NCI-H1048 (cell line): ENCODE data around the gene SND1.

ENCODE experiments used
- DNase-seq: peaks from one replicate; lab custom pipeline; 2025; lab: John Stamatoyannopoulos, UW

Gene SND1

DNA sequence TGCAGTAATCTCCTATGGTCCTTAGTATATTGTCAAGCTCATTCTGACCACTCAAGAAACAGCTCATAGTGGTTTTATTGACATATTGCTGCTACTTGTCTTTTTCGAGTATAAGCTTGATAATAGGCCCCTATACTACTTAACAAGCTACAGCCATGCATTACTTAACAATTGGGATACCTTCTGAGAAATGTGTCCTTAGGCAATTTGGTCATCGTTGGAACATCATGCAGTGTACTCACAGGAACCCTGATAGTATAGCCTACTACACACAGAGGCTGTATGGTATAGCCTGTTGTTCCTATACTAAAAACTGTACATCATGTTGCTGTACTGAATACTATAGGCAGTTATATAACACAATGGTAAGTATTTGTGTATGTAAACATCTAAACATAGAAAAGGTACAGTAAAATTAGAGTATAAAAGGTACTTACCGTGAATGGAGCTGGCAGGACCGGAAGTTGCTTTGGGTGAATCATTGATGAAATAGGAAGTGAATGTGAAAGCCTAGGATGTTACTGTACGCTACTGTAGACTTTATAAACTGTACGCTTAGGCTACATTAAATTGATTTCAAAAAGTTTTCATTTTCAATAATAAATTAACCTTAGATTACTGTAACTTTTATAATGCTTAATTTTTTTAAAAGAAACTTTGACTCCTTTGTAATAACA, 218.4 kb downstream of the SND1 start:
- DNase-seq = no peak

DNA sequence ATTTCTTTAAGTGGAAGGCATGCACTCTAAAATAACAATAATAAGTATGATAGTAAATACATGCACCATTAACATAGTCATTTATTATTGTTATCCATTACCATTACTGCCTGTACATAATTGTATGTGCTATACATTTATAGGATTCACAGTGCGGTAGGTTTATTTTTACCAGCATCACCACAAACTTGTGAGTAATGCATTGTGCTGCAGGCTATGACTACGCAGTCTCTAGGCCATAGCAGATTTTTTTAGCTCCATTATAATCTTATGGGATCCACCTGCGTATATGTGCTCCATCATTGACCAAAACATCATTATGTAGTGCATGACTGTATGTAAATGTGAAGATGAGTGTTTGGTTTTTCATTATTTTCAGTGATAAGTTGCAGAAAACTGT, 219.2 kb downstream of the SND1 start:
- DNase-seq = no peak

DNA sequence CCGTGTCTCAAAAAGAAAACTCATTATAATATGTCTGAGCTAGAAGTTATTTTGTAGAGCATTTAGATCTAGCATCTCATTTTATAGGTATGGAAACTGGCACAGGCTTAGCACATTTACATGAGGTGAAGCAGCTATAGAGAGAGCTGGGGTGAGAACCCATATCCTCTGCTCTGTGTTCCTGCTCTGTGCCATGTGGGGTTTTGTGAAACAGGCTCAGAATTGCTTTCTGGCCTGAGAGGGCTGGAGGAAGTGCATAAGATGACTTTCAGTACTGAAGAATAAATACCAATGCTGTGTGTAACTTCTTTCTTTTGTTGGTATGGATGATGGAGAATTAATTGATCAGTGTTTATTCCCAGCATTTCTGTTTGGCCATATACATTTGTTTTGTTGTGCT, 220.1 kb downstream of the SND1 start:
- no peak for DNase-seq

- DNase-seq = no peak
These were observed 221.2 kb downstream of the SND1 start for GRCh38 chr7:127873151-127873550.

- DNase-seq = no peak
These were observed 222.0 kb downstream of the SND1 start for GRCh38 chr7:127873715-127874636.

DNA sequence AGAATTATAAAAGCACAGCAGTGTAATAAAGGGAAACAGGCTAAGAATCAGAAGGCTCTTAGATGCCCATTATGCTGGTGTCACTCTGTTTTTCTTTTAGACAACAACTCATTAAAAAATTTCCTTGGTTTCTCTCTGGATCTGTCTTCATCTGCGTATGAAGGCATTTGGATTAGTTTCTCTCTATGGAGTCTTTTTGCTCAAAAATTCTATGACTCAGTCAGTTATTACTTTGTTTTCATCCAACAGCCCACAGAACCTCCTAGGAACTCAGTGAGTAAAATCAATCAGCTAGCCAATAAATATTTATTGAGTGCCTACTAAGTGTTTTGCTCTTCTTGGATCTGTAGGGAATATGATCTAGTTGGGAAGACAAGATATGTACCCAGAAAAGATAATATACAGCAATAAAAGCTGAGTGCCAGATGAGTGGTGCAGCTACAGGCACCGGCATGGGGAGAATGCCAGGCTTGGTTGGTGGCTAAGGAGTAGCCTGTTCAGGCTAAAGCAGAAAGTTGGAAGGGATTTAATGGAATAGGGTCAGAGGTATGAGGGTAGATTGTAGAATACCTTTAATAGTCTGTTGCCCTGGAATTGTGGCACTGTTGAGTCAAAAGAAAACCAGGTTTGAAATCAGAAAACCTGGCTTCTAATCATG, 223.1 kb downstream of the SND1 start:
- no peak for DNase-seq

DNA sequence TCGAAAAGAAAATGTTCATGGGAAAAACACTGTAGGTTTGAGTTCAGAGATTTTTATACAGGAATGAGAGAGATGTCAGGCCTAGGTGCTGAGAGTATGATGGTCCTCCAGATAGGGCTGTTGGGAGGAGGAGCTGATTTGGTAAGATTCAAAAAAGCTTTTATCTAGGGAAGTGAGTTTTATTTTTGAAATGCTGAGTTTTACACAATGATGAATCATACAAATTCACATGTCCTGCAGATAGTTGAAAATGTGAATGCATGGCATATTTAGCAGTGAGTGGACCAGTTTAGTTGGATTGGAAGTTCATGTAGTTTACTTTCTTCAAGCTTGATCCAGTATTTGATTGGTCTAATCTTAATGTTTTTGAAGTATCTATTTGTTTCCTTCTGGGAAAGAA, 224.4 kb downstream of the SND1 start:
- no peak for DNase-seq

DNA sequence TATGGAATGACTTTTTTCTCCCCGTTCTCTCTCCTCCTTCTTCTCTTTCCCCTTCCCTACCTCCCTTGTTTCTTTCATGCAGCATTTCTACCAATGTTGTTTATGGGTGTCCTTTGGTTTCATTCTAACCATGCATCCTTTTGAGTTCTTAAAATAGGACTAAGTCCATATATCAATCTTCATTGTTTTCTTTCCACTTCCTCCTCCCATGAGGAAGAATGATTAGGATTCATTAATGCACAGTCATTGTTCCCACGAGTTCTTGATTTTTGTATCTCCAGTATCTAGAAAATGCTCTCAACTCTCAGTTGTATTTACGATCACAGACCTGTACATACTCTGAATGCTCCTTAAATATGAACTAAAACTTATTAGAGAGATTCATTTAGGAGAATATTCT, 226.0 kb downstream of the SND1 start:
- no peak for DNase-seq

GRCh38 chr7:127878791-127879190, 226.8 kb downstream of the SND1 start:
- no peak for DNase-seq

- DNase-seq = no peak
These were observed 227.4 kb downstream of the SND1 start for GRCh38 chr7:127879436-127879835.

GRCh38 chr7:127879942-127880341, 227.9 kb downstream of the SND1 start:
- DNase-seq = no peak

- no peak for DNase-seq
These were observed 228.5 kb downstream of the SND1 start for GRCh38 chr7:127880454-127880853.

DNA sequence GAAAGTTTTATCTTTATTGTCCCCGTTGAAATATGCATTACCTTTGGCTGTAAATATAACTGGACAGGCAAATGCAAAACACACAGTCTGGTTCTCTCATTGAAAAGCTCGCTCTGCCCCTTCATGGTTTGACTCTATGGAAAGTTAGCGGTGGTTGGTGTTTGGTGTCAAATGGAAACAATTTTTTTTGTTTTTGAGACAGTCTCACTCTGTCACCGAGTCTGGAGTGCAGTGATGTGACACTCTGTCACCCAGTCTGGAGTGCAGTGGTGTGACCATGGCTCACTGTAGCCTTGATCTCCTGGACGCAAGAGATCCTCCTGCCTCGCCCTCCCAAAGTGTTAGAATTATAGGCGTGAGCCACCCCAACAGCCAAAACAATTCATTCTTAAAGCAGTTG, 229.6 kb downstream of the SND1 start:
- no peak for DNase-seq

GRCh38 chr7:127882313-127882920, 230.4 kb downstream of the SND1 start:
- no peak for DNase-seq

GRCh38 chr7:127884066-127884559, 232.1 kb downstream of the SND1 start:
- no peak for DNase-seq

DNA sequence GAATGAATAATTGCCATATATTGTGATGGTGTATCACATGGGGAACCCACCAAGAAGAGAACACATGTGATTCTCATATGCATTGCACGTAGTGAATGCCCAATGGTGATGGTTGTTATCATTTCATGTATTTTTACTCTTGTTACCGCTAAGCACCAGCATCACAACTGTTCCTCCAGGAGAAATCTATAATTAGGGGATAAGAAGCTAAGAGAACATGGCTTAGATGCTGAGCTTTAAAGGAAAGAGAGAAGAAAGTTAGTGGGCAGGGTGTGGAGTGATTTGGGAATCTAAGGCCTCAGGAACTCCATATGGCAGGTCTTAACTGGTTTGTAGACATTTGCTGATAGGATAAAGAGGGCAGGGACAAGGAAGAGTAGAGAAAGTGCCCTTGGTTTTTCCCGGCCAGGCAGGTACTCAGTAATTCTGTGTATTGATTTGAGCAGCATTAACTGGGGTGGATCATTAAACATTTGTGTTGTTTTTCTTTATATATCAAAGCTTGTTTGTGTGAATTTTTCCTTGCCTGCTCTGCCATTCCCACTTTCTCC, 233.3 kb downstream of the SND1 start:
- no peak for DNase-seq

DNA sequence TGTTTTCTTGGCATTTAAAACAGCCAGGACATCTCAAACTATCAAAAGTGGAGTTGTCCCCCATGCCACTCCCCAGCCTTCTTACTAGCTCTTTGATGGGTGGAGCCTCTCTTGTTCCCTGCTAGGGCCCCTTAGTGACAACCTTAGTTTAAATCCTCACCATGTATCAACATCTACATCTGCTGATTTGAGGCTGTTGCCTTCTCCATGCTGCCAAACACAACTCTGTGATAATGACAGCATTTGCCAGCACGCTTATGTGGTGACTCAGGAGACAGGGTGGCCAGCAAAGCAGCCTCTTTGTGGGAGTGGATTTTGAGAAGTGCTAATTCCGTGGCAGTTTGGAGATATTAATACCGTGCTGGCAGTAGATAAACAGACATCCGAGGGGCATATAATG, 233.8 kb downstream of the SND1 start:
- no peak for DNase-seq

- DNase-seq = no peak
These were observed 234.3 kb downstream of the SND1 start for GRCh38 chr7:127886248-127886647.

- DNase-seq = no peak
These were observed 235.1 kb downstream of the SND1 start for GRCh38 chr7:127887096-127887495.

- no peak for DNase-seq
These were observed 235.6 kb downstream of the SND1 start for GRCh38 chr7:127887631-127888030.

DNA sequence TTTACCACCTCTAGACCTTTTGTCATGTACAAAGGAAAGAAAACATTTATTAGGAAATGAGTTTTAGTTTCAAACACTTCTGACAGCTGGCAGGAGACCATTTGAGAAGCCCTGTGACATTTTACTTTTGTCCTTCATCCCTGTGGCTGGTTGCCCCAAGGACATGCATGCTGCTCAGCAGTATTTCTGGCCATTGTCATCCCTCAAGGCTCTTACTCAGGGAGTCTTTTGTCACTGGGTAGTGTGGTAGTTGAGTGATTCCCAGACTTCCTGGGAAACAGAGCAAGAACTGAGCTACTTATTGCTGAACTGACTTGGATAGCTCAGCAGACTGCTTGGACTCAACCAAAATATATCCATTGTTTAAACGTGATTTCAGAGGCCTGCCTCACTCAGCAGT, 236.4 kb downstream of the SND1 start:
- DNase-seq = no peak

- DNase-seq = no peak
These were observed 236.8 kb downstream of the SND1 start for GRCh38 chr7:127888825-127889224.
